Kidney (tissue), 14 donors: Measurements from ENCODE around the gene CRKL. TPM values are rescaled to one million over a fixed set of nuclear protein-coding genes. Genes with fewer than 3 reads are reported as not detected.

Source experiments
- DNase-seq, 5 donors: peaks; one replicate each; pipeline ENCODE4 v3.0.0-alpha.2; 2013 to 2020
- FAIRE-seq: peaks from 2 replicates; lab custom pipeline; 2012; peaks lifted over from hg19 to GRCh38; lab: Jason Lieb, UNC
- H3K27ac ChIP-seq, 2 donors: one replicate each; pipeline ENCODE4 v1.7.0; 2013; ENCODE audit warnings: low read depth in 2 of 2, low read length in 2 of 2, inconsistent platforms in 1 of 2
- H3K27me3 ChIP-seq: one replicate; pipeline ENCODE4 v1.7.1; 2013; ENCODE audit warnings: low read length, inconsistent platforms; ENCODE audit not compliant: control insufficient read depth, insufficient read depth
- H3K36me3 ChIP-seq, 3 donors: one replicate each; pipeline versions ENCODE4 v1.7.0 to v1.7.1; 2013; ENCODE audit warnings: low read length in 3 of 3, control low read depth in 1 of 3, inconsistent platforms in 1 of 3; ENCODE audit not compliant: insufficient read depth in 3 of 3, control insufficient read depth in 2 of 3
- H3K4me1 ChIP-seq, 3 donors: one replicate each; pipeline versions ENCODE4 v1.7.0 to v1.7.1; 2013; ENCODE audit warnings: low read length in 3 of 3, inconsistent platforms in 1 of 3, low read depth in 1 of 3; ENCODE audit not compliant: control insufficient read depth in 2 of 3, insufficient read depth in 2 of 3
- H3K4me3 ChIP-seq, 3 donors: one replicate each; pipeline versions ENCODE4 v1.7.0 to v1.8.1; 2013; ENCODE audit warnings: low read length in 3 of 3, control low read depth in 1 of 3, inconsistent platforms in 1 of 3
- H3K9ac ChIP-seq, 3 donors: one replicate each; pipeline versions ENCODE4 v1.7.0 to v1.7.1; 2013; ENCODE audit warnings: low read length in 3 of 3, control low read depth in 1 of 3, inconsistent platforms in 1 of 3
- H3K9me3 ChIP-seq, 3 donors: one replicate each; pipeline versions ENCODE4 v1.7.0 to v1.7.1; 2013; ENCODE audit warnings: low read length in 3 of 3, control low read depth in 1 of 3, inconsistent platforms in 1 of 3; ENCODE audit not compliant: control insufficient read depth in 2 of 3, insufficient read depth in 1 of 3
- CTCF ChIP-seq: IDR thresholded peaks from 3 replicates; pipeline ENCODE4 v1.5.1; 2012; ENCODE audit warnings: mild to moderate bottlenecking, moderate library complexity, borderline replicate concordance; ENCODE audit not compliant: insufficient read depth; ENCODE audit errors: extremely low read depth
- intact Hi-C: fragments of 100-400 bp; cut with DNase I; formaldehyde crosslinking; loops from one replicate; pipeline ENCODE4 v1.11.1; 2022
- polyA plus RNA-seq: library from polyadenylated mRNA; stranded (reverse); fragments of 350-450 nt; fragmentation: Illumina TruSeq; extraction: RNeasy Lipid Tissue Mini Kit (QIAGEN cat#74804); gene quantifications from one replicate; pipeline ENCODE4 v1.2.3, GENCODE V29; 2014; ENCODE audit warnings: low read depth, low replicate concordance; ENCODE audit not compliant: insufficient read depth
- total RNA-seq: library from RNA; stranded (reverse); fragmentation: NEBNext Ultra II Directional; extraction: Animal tissue kit (Norgen Biotek cat#: 25700); gene quantifications from one replicate; pipeline ENCODE4 v1.2.1, GENCODE V29; 2021
- donor health status: control.
- donor health status: control.
- donor health status: control.
- donor health status: control.
- donor health status: control.
- donor health status: DM: yes; HTN: yes; CAD: no.
- donor health status: Normal renal cell carcinoma (clear cell type).

CRKL gene
- total and polyA plus RNA-seq, 2 donors from 2014 or later: 11.9 to 44.7 TPM

GRCh38 chr22:20912494-20912893 is 4.7 kb upstream of the CRKL start:
- H3K27ac ChIP-seq: no peak overlapping the region
- TF ChIP-seq CTCF: no peak
- no peaks in the 10 kb centered on the region for H3K27me3 ChIP-seq
- H3K4me3 ChIP-seq: no peak overlapping the region
- FAIRE-seq (no peak), DNase-seq (no peak)
- no peaks in the 10 kb centered on the region for H3K9me3 ChIP-seq
- intact Hi-C loops: no loop called here
- H3K4me1 ChIP-seq: peaks cover 0 to 3% (median 0%) of the 10 kb centered on the region in 3 donors
- H3K9ac ChIP-seq: no peak overlapping the region
- no peaks in the 10 kb centered on the region for H3K36me3 ChIP-seq

GRCh38 chr22:20918663-20919218 is 1.5 kb downstream of the CRKL start:
- intact Hi-C loops: no loop called here

GRCh38 chr22:20919718-20920117 is 2.5 kb downstream of the CRKL start:
- Histone ChIP-seq H3K9me3 (no peaks in the 10 kb centered on the region), H3K27ac (no peak overlapping the region), H3K9ac (peak overlapping the region; percentile 25 to 58 (median 54)), H3K36me3 (no peaks in the 10 kb centered on the region), H3K27me3 (no peaks in the 10 kb centered on the region), H3K4me3 (peak overlapping the region; percentile 71 to 96 (median 96)), H3K4me1 (peaks cover 0 to 16% (median 0%) of the 10 kb centered on the region in 3 donors)
- intact Hi-C loops: no loop called here
- DNase-seq (peak in 2 of 5 donors; percentile 37 to 41), FAIRE-seq (no peak)
- no peak for TF ChIP-seq CTCF

More at GRCh38 chr22:20918663-20919218, 1.5 kb downstream of the CRKL start:
- H3K4me3 ChIP-seq: peak overlapping the region; percentile 71 to 96 (median 96)
- H3K4me1 ChIP-seq: peaks cover 0 to 16% (median 0%) of the 10 kb centered on the region in 3 donors
- peak in 1 of 5 donors; percentile 10 for DNase-seq
- no peaks in the 10 kb centered on the region for H3K36me3 ChIP-seq
- peak overlapping the region in 2 of 3 donors; percentile 78 to 97 for H3K9ac ChIP-seq
- H3K27ac ChIP-seq: no peak overlapping the region
- TF ChIP-seq CTCF: no peak
- no peaks in the 10 kb centered on the region for H3K27me3 ChIP-seq
- no peaks in the 10 kb centered on the region for H3K9me3 ChIP-seq
- FAIRE-seq: no peak

- H3K4me1 ChIP-seq: peaks cover 0 to 16% (median 0%) of the 10 kb centered on the region in 3 donors
- H3K27ac ChIP-seq: no peak overlapping the region
- intact Hi-C loops: no loop called here
- H3K9me3 ChIP-seq: no peaks in the 10 kb centered on the region
- H3K4me3 ChIP-seq: peak overlapping the region in 2 of 3 donors; percentile 59 to 96
- H3K27me3 ChIP-seq: no peaks in the 10 kb centered on the region
- TF ChIP-seq CTCF: no peak
- DNase-seq (no peak), FAIRE-seq (no peak)
- no peaks in the 10 kb centered on the region for H3K36me3 ChIP-seq
- H3K9ac ChIP-seq: no peak overlapping the region
Observed at GRCh38 chr22:20920881-20921203, 3.6 kb downstream of the CRKL start.
